D341Med (cell line): Measurements from ENCODE around the gene PCCA.
"Not testable (repeated sequence)": the region's sequence is repeated elsewhere in the genome, so short reads cannot be mapped to it uniquely, and the experiment has no call there.

ENCODE experiments used
- DNase-seq: peaks from one replicate; pipeline ENCODE4 v3.0.0; 2012; ENCODE audit warnings: low spot score

Gene PCCA

DNA sequence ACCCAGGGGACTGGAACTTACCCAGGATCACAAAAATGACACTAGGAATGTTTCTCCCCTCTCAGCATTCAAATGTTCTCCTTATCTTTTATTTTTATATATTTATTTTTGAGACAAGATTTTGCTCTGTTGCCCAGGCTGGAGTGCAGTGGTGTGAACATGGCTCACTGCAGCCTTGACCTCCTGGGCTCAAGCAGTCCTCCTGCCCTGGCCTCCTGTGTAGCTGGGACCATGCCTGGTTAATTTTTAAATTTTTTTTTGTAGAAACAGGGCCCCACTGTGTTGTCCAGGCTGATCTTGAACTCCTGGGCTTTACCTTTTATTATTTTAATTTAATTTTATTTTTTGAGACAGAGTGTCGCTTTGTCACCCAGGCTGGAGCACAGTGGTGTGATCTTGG, 108.2 kb downstream of the PCCA start:
- DNase-seq: no peak

DNA sequence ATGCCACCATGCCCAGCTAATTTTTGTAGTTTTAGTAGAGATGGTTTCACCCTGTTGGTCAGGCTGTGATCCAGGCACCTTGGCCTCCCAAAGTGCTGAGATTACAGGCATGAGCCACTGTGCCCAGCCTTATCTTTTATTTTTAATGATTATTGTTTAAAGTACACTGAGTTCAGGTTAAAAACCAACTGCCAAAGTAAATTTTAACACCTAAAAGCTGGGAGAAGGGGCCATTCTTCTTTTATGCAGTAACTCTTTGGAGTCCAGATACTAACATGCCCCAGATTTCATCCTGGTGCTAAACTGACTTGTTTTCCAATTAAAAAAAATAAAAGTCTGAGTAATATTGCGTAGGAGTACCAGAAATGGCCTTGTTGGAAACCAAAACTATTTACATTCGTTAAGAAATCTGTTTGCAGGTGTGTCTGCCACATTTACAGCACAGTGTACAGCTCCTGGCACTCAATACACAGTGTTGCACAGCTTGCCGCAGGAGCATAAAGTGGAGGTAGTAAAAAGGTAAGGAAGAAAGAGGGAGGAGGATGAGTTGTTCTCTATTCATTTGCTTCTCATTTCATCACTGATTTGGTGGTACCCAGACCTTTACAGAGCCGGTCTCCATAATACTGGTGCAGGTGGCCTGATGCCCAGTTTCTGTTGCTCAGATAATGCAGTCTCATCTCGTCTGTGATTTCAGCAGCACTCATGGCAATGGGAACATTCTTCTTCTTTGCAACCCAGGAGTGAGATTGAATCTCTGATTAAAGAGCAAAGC, 108.9 kb downstream of the PCCA start:
- DNase-seq: no peak

DNA sequence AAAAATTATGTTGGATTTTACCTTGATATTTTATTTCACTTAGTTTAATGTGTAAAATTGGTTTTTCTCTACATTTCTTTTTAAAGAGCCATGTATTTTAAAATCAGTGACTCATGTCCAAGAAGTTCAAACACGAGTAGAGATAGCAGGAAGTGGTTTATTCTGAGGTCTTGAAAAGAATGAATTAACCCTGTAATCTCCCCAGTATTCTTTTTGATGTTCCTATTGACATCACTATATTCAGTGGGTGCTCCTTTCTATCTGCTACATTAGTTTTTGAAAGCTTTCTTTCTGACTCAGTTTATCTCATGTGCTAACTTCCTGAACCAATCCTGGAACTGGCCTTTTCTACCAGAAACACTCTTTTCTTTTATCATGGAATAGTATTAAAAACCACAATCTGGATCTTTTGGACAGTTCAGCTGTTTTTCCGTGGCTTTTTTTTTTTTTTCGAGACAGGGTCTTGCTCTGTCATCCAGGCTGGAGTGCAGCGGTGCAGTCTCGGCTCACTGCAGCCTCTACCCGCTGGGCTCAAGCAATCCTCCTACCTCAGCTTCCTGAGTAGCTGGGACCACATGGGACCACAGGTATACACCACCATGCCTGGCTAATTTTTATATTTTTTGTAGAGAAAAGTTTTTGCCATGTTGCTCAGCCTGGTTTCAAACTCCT, 114.9 kb downstream of the PCCA start:
- DNase-seq: no peak

DNA sequence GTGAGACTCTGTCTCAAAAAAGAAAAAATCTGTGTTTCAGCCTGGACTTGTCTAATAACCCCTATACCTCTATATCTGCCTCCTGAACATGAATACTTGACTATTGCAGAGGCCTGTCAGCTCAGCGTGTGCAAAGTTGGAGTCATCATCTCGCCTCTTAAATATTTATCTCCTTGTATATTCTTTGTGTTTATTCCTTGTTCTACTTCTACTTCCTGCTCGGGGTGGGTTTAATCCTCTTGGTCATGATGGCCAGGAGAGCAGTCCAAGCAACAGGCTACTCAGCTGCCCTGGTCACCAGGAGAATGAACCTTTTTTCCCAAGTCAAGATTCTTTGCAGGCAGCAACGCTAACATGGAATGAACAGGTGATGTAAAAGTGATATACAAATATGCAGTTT, 119.1 kb downstream of the PCCA start:
- DNase-seq: no peak

DNA sequence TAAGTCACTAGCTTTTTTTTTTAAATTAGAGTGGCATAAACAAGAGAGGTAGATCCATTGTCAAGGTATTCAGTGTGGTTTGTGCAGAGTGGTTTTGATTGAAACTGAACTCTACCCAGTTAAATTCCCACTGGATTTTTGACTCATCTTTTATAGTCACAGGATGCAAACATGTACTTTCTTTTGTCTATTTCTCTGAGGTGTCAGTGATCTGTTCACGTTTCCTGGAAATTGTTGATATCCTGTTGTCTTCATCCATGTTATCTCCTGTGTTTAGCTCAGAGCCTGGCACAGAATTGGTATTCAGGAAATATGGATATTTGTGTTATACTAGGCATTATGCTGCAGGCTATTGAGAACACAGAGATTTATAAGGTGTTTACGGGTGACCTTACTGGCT, 119.7 kb downstream of the PCCA start:
- DNase-seq: no peak

DNA sequence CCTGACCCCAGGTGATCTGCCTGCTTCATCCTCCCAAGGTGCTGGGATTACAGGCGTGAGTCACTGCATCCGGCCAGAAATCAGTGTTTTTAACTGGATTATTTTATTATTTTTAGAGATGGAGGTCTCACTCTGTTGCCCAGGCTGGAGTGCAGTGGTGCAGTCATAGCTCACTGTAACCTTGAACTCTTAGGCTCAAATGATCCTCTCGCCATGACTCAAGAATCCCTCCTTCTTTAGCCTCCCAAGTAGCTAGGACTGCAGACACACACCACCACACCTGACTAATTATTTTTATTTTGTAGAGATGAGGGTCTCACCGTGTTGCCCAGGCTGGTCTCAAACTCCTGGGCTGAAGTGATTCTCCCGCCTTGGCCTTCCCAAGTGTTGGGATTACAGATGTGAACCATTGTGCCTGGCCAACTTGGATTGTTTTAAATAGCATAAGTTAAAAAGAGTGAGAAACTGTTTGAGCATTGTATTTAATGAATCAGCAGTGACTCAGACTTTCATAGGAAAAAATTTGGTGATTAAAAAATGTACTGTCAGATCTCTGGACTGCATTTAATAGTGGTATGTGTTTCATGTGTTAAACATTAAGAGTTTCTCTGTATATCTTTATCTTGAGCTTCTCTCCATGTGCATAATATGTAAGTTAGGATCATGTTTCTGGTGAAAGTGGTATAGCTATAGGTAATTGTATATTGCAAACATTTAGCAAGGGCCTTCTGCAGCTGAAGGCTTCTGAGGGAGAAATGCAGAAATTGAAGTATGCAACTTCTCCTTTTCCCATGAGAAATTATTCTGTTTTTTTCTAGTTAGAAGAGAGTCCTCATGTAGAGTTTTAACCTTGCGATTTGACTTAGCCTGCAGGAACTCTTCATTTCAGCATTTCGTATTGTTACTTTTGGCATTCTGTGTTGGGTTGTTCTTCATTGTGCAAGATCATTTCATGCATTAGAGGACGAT, 121.2 kb downstream of the PCCA start:
- no peak for DNase-seq

DNA sequence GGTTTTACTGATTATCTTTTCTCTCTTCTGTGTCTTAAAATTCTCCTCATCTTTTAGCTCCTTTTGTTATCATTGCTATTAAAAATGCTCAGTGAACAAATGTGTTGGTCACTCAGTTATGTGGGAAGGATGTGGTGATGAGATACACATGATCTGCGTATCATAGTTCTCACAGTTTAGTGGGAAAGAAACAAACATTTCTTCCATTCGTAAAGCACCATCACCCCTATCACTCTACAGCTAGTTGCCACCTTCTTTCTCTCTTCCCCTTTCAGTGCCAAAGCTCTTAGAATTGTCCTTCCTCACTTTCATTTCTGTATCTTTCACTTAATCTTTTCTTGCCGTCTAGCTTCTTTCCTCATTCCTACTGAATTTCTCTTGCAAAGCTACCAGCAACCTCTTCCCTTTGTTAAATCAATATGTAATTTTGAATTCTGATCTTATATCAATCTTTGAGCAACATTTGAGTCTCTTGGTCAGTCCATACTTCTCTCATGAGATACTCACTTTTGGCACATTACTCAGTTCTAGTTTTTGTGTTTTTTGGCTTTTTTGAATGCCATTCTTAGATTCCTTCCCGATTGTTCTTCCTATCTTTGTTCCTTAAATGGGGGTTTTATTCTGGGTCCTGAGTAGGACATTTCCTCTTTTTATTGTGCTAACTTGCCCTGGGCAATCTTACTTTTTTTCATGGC, 122.3 kb downstream of the PCCA start:
- no peak for DNase-seq

DNA sequence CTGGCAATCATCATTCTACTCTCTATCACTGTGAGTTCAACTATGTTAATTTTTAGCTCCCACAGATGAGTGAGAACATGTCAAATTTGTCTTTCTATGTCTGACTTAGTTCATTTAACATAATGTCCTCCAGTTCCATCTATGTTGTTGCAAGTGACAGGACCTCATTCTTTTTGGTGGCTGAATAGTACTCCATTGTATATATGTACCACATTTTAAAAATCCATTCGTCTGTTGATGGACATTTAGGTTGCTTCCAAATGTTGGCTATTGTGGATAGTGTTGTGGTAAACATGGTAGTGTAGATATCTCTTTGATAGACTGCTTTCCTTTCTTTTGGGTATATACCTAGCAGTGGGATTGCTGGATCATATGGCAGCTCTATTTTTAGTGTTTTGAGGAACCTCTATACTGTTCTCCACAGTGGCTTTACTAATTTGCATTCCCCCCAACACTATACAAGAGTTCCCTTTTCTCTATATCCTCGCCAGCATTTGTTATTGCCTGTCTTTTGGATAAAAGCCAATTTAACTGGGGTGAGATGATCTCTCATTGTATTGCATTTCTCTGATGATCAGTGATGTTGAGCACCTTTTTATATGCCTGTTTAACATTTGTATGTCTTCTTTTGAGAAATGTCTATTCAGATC, 124.1 kb downstream of the PCCA start:
- DNase-seq: no peak

DNA sequence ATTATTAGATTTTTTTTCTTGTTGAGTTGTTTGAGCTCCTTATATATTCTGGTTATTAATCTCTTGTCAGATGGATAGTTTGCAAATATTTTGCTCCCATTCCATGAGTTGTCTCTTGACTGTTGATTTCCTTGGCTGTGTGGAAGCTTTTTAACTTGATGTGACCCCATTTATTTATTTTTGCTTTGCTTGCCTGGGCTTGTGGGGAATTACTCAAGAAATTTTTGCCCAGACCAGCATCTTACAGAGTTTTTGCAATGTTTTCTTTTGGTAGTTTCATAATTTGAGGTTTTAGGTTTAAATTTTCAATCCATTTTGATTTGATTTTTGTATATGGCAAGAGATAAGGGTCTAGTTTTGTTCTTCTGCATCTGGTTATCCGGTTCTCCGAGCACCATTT, 124.7 kb downstream of the PCCA start:
- DNase-seq: no peak

DNA sequence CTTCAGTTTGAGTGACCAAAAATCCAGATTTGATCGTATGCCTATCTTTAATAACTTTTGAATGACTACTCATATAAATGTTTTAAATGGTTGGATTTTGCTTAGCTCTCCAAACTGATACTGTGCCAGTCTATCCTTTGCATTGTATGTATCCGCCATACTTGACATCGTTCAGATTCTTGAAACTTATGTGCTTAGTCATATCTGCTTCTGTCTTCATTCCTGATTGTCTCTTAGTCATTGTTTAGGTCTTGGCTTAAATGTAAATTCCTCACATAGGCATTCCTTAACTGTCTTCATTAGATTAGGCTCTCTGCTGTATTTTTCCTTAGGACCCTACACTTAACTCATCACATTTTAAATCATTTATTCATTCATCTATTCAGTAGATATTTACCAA, 126.0 kb downstream of the PCCA start:
- DNase-seq: no peak

DNA sequence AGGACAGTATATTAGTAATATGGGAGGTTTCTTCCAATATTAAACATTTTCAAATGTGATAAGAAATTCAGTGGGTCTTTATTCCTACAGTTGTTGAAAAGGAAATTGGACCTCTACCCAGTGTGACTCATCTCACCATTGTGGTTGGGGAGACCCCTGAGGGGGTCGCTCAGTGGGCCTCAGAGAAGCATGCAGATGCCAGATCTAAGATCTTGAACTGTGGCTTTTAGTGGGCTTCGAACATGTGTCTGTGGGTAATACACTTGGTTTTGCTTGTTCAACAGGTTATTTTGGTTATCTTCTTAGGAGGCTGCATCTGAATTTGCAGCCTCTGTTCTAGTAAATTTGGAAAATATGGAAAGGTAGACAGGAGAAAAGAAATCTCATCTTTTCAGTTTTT, 132.3 kb downstream of the PCCA start:
- no peak for DNase-seq

DNA sequence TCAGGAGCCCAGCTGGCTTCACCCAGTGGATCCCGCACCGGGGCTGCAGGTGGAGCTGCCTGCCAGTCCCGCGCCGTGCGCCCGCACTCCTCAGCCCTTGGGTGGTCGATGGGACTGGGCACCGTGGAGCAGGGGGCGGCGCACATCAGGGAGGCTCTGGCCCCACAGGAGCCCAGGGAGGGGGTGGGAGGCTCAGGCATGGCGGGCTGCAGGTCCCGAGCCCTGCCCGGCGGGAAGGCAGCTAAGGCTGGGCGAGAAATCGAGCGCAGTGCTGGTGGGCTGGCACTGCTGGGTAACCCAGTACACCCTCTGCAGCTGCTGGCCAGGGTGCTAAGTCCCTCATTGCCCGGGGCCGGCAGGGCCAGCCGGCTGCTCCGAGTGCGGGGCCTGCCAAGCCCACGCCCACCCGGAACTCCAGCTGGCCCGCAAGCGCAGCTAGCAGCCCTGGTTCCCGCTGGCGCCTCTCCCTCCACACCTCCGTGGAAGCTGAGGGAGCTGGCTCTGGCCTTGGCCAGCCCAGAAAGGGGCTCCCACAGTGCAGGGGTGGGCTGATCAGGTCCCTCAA, 135.2 kb downstream of the PCCA start:
- DNase-seq: not testable (repeated sequence)

DNA sequence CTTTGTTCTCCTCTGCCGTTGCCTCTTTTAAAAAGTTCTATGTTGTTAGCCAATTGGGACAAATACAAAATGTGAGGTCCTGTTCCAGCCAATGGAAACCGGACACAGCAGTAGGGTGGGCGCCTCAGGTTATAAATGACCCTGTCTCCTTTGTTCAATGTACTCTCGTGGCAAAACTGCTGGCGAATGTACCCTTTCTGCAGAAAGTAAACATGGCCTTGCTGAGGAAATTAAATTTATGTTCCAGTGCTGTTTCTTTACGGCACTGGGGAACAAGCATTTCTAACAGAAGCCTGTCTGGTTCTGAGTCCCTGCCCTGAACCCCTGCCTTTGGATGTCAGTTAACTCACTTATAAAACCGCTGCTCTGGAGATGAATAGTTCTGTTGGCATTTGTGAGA, 140.7 kb downstream of the PCCA start:
- no peak for DNase-seq

DNA sequence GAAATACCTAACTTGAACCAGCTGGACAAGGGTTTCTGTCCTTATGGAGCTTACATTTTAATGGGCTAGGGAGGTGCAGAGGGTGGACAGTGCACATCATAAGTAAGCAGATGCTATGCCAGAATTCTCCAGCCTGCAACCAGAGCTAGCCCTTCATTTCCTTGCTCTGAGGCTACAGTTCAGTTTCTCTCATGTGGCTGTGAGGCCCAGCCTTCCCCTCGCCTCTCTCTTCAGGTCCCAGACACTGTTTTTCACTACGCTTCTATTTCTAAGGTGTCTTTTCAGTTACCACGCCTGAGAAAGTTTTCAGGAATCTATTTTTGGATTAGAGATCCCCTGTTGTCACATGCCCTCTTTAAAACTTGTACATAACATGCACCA, 141.9 kb downstream of the PCCA start:
- DNase-seq: no peak

DNA sequence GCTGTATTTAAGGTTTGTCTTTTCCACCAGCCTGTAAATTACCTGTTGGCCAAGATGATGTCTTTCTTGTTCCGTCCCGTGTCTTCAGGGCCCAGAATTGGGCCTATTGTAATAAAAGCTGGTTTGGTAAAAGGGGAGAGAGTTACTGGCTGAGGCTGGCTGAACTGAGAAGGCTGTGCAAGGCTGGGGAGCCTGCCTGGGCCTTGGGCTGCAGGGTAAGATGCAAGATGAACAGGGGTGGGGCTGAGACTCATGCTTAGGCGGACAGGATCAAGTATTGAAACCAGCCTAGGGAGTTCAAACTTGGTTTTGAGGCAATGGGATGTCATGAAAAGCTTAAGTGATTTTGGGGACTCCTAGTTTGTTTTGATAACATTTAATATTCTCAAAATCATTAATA, 142.3 kb downstream of the PCCA start:
- no peak for DNase-seq

DNA sequence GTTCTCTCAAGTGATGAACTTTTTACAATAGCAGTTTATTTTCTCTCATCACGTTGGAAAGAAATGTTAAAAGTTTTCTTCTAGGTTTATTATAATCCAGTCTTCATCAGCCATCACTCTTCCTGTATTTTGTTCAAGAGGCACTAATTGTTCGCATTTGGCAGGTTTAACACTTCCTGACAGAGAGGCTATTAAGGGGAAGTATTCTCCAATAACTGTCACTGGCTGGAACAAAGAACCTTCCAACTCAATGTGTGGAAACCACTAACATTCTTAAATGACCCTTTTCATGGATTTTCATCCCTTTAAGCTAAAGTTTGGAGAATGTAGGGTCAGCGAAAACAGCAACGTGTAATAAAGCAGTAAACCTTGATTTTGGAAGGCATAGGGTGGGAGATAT, 145.1 kb downstream of the PCCA start:
- no peak for DNase-seq

DNA sequence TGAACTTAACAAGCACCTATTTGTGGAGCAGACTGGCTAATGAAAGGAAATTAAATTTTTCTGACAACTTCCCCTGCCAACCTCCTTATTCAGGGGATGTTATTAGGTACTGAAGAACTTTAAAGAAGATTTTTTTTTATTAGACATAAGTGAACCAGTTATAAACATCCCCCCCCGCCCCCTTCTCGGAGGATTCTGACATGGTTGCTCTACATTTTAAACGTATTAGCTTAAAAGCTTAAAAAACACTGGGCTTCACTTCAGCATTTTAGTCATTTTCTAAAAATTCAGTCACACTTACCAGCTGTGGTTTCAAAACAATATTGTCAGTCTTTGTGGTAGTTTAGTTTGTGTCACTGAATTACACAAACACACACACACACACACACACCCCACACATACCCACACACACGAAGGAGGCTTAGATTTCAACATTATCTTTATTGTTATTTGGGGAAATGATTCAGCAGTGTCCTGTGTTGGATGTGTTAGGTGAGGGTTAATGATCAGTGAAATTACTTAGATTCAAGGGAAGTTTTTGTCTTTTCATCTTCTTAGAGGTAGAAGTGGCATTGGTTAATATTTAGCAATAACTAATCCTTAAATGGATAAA, 145.7 kb downstream of the PCCA start:
- no peak for DNase-seq

DNA sequence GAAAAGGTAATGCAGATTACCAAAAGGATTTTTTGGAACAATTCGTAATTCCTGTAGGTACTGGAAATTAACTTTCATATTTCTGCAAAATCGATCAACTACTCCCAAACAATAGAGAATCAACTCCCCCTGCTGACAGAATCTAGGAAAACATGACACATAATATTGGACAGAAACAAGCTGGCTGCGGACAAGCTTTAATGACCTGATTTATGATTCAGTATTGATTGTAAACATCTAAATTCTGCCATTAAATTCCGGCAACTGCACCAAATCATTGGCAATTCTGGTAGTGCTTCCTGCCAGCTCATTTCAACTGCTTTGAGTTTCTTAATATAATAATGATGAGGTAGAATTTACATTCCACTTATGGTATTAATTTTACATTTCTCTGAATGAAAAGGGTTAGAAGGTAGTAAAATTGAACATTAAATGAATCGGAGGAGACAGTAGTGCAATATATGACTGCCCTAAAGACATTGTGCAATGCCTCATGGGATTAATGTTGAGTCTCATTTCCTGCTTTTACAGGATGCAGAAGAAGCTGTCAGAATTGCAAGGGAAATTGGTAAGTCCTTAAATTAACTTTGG, 146.5 kb downstream of the PCCA start:
- DNase-seq: peak; percentile 46

DNA sequence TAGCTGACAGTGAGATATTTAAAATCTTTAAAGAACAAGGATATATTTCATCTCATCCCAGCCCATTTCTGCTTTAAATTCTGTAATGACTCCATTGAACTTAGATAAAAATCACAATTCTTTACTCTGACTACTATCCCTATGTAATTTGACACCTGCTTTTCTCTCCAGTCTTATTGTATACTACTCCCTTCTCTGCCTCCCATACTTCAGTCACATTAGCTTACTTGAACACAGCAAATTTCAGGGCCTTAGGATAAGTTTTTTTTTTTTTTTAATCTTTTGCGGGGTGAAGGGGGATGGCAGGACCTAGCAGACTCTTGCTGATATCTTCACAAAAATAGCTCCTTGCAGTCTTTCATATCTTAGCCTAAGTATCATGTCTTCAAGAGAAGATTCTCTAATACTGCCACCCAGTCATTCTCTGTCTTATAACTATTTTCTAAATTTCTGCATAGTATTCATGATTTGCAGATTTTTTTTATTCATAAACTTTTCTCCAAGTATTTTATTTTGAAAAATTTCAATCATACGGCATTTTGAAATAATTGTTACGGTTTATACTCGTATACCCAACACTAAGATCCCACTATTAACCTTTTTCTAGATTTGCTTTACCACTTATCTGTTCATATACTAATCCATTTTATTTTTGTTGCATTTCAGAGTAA, 151.4 kb downstream of the PCCA start:
- no peak for DNase-seq

DNA sequence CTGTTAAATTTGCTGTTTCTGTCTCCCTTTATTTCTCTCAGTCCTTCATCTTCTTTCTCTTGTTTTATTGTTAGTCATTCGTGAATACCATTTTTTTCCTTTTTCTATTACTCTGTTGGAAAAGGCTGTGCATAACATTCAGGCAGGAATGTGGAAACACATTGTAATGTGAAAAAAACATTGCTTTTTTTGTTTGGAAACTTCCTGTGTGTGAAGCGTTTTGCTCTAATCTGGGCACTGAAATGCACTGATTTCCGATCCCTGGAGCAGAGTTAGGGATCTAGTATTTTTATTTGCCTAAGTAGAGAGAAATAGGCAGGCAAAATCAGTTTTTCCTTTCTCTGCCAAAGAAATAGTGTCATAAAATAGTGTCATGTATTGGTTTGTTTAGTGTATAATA, 155.5 kb downstream of the PCCA start:
- DNase-seq: no peak
